Measurements from ENCODE around the gene GOLGA8J.
"Not testable (repeated sequence)": the region's sequence is repeated elsewhere in the genome, so short reads cannot be mapped to it uniquely, and the experiment has no call there.

GOLGA8J gene

GRCh38 chr15:30059771-30060170 lies 23.0 kb upstream of the GOLGA8J start:
- H3K9me3 ChIP-seq (ENCODE audit: control insufficient read depth, insufficient read depth, low read length) = no peaks in the 10 kb centered on the region
- H3K9ac ChIP-seq (ENCODE audit: low read depth, low read length) = no peak overlapping the region
- no peaks in the 10 kb centered on the region for H3K36me3 ChIP-seq (ENCODE audit: insufficient read depth, low read length)
- no peaks in the 10 kb centered on the region for H3K4me1 ChIP-seq (ENCODE audit: insufficient read depth, low read length)

GRCh38 chr15:30062881-30063280 lies 19.9 kb upstream of the GOLGA8J start:
- H3K36me3 ChIP-seq (ENCODE audit: insufficient read depth, low read length) = no peaks in the 10 kb centered on the region
- H3K9me3 ChIP-seq (ENCODE audit: control insufficient read depth, insufficient read depth, low read length) = no peaks in the 10 kb centered on the region
- no peak overlapping the region for H3K9ac ChIP-seq (ENCODE audit: low read depth, low read length)
- H3K4me1 ChIP-seq (ENCODE audit: insufficient read depth, low read length) = no peaks in the 10 kb centered on the region

- Histone ChIP-seq H3K36me3 (ENCODE audit: insufficient read depth, low read length) (no peaks in the 10 kb centered on the region), H3K9ac (ENCODE audit: low read depth, low read length) (no peak overlapping the region), H3K9me3 (ENCODE audit: control insufficient read depth, insufficient read depth, low read length) (no peaks in the 10 kb centered on the region), H3K4me1 (ENCODE audit: insufficient read depth, low read length) (no peaks in the 10 kb centered on the region)
Observed at GRCh38 chr15:30063835-30064546, 18.8 kb upstream of the GOLGA8J start.

GRCh38 chr15:30065025-30065801 lies 17.5 kb upstream of the GOLGA8J start:
- Histone ChIP-seq H3K4me1 (ENCODE audit: insufficient read depth, low read length) (no peaks in the 10 kb centered on the region), H3K9ac (ENCODE audit: low read depth, low read length) (no peak overlapping the region)

GRCh38 chr15:30068326-30068725 lies 14.4 kb upstream of the GOLGA8J start:
- H3K4me1 ChIP-seq (ENCODE audit: insufficient read depth, low read length) = no peaks in the 10 kb centered on the region
- H3K9ac ChIP-seq (ENCODE audit: low read depth, low read length) = no peak overlapping the region
- H3K36me3 ChIP-seq (ENCODE audit: insufficient read depth, low read length) = no peaks in the 10 kb centered on the region
- H3K9me3 ChIP-seq (ENCODE audit: control insufficient read depth, insufficient read depth, low read length) = no peaks in the 10 kb centered on the region

More at GRCh38 chr15:30065025-30065801, 17.5 kb upstream of the GOLGA8J start:
- Histone ChIP-seq H3K36me3 (ENCODE audit: insufficient read depth, low read length) (no peaks in the 10 kb centered on the region), H3K9me3 (ENCODE audit: control insufficient read depth, insufficient read depth, low read length) (no peaks in the 10 kb centered on the region)

- Histone ChIP-seq H3K9me3 (ENCODE audit: control insufficient read depth, insufficient read depth, low read length) (no peaks in the 10 kb centered on the region), H3K4me1 (ENCODE audit: insufficient read depth, low read length) (peaks cover 6% of the 10 kb centered on the region; the same call in 1 of the 2 replicates), H3K36me3 (ENCODE audit: insufficient read depth, low read length) (no peaks in the 10 kb centered on the region), H3K9ac (ENCODE audit: low read depth, low read length) (no peak overlapping the region)
Observed at GRCh38 chr15:30072630-30073029, 10.1 kb upstream of the GOLGA8J start.

GRCh38 chr15:30073915-30074314 lies 8.8 kb upstream of the GOLGA8J start:
- Histone ChIP-seq H3K9ac (ENCODE audit: low read depth, low read length) (no peak overlapping the region), H3K36me3 (ENCODE audit: insufficient read depth, low read length) (no peaks in the 10 kb centered on the region), H3K9me3 (ENCODE audit: control insufficient read depth, insufficient read depth, low read length) (no peaks in the 10 kb centered on the region), H3K4me1 (ENCODE audit: insufficient read depth, low read length) (peaks cover 6% of the 10 kb centered on the region; the same call in 1 of the 2 replicates)

GRCh38 chr15:30080816-30081215 lies 1.9 kb upstream of the GOLGA8J start:
- H3K36me3 ChIP-seq (ENCODE audit: insufficient read depth, low read length); H3K4me1 ChIP-seq (ENCODE audit: insufficient read depth, low read length); H3K9me3 ChIP-seq (ENCODE audit: control insufficient read depth, insufficient read depth, low read length): not testable (repeated sequence)

GRCh38 chr15:30097827-30098226 lies 15.1 kb downstream of the GOLGA8J start:
- not testable (repeated sequence) for H3K9me3 ChIP-seq (ENCODE audit: control insufficient read depth, insufficient read depth, low read length); H3K9ac ChIP-seq (ENCODE audit: low read depth, low read length); H3K4me1 ChIP-seq (ENCODE audit: insufficient read depth, low read length); H3K36me3 ChIP-seq (ENCODE audit: insufficient read depth, low read length)

More at GRCh38 chr15:30080816-30081215, 1.9 kb upstream of the GOLGA8J start:
- H3K9ac ChIP-seq (ENCODE audit: low read depth, low read length) = not testable (repeated sequence)

- not testable (repeated sequence) for H3K4me1 ChIP-seq (ENCODE audit: insufficient read depth, low read length); H3K36me3 ChIP-seq (ENCODE audit: insufficient read depth, low read length); H3K9me3 ChIP-seq (ENCODE audit: control insufficient read depth, insufficient read depth, low read length); H3K9ac ChIP-seq (ENCODE audit: low read depth, low read length)
Observed at GRCh38 chr15:30102890-30103289, 20.1 kb downstream of the GOLGA8J start.

GRCh38 chr15:30103941-30104507 lies 21.3 kb downstream of the GOLGA8J start:
- not testable (repeated sequence) for H3K36me3 ChIP-seq (ENCODE audit: insufficient read depth, low read length); H3K9me3 ChIP-seq (ENCODE audit: control insufficient read depth, insufficient read depth, low read length); H3K4me1 ChIP-seq (ENCODE audit: insufficient read depth, low read length)
- peak overlapping the region; percentile 20; the same call in 1 of the 2 replicates for H3K9ac ChIP-seq (ENCODE audit: low read depth, low read length)

GRCh38 chr15:30110591-30110990 lies 27.8 kb downstream of the GOLGA8J start:
- H3K36me3 ChIP-seq (ENCODE audit: insufficient read depth, low read length); H3K9me3 ChIP-seq (ENCODE audit: control insufficient read depth, insufficient read depth, low read length); H3K4me1 ChIP-seq (ENCODE audit: insufficient read depth, low read length); H3K9ac ChIP-seq (ENCODE audit: low read depth, low read length): not testable (repeated sequence)

GRCh38 chr15:30130066-30130465 lies 47.3 kb downstream of the GOLGA8J start:
- not testable (repeated sequence) for H3K9me3 ChIP-seq (ENCODE audit: control insufficient read depth, insufficient read depth, low read length); H3K36me3 ChIP-seq (ENCODE audit: insufficient read depth, low read length); H3K4me1 ChIP-seq (ENCODE audit: insufficient read depth, low read length); H3K9ac ChIP-seq (ENCODE audit: low read depth, low read length)

- H3K36me3 ChIP-seq (ENCODE audit: insufficient read depth, low read length); H3K9me3 ChIP-seq (ENCODE audit: control insufficient read depth, insufficient read depth, low read length); H3K4me1 ChIP-seq (ENCODE audit: insufficient read depth, low read length); H3K9ac ChIP-seq (ENCODE audit: low read depth, low read length): not testable (repeated sequence)
Observed at GRCh38 chr15:30134751-30135150, 52.0 kb downstream of the GOLGA8J start, which contains the start of gene GOLGA8T. TSS of gene GOLGA8T (plus strand) at chr15:30135051. CDS start at chr15:30135149, 98 bp downstream.

Measured in ES-I3 (cell line).